ENCODE results near the gene OSBPL2. TPM values are rescaled to one million over a fixed set of nuclear protein-coding genes. Genes with fewer than 3 reads are reported as not detected.

The OSBPL2 gene
- total RNA-seq, 4 donors from 2014 or later: 48.4 to 65.1 (median 55.8) TPM

DNA sequence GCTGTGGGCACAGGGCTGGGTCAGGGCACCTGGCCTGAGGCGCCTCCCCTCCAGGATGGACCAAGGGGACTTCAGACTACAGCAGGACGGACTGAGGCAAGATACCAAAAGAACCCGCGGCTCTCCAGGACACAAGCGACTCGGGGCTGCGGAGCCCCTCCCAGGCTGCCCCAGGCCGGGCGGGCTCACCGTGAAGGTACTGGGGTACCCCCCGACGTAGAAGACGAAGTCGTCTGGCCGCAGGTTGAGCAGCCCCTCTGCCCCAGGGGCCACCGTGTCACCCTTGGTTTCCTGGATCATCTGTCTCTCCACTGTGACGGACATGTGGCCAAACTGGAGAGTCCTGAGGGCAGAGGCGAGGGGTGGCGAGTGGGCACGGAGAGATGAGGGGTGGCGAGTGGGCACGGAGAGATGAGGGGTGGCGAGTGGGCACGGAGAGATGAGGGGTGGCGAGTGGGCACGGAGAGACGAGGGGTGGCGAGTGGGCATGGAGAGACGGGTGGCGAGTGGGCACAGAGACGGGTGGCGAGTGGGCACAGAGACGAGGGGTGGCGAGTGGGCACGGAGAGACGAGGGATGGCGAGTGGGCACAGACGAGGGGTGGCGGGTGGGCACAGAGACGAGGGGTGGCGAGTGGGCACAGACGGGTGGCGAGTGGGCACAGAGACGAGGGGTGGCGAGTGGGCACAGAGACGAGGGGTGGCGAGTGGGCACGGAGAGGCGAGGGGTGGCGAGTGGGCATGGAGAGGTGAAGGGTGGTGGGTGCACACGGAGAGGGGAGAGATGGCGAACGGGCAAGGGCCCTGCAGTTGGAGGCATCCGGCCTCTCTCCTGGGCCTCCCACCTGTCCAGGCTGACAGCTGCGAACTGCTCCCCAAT lies 75.4 kb downstream of the OSBPL2 start:
- 90 to 94% methylated on average over 11 to 37 of the region's 55 CpGs for WGBS, 2 donors
- Histone ChIP-seq H3K27me3 (no peaks in the 10 kb centered on the region), H3K4me3 (no peak overlapping the region), H3K27ac (no peak overlapping the region), H3K9me3 (no peaks in the 10 kb centered on the region), H3K4me1 (peaks cover 11 to 56% (median 19%) of the 10 kb centered on the region in 3 donors), H3K36me3 (peaks cover 57 to 96% (median 64%) of the 10 kb centered on the region in 3 donors)
- TF ChIP-seq, protein P1, sequence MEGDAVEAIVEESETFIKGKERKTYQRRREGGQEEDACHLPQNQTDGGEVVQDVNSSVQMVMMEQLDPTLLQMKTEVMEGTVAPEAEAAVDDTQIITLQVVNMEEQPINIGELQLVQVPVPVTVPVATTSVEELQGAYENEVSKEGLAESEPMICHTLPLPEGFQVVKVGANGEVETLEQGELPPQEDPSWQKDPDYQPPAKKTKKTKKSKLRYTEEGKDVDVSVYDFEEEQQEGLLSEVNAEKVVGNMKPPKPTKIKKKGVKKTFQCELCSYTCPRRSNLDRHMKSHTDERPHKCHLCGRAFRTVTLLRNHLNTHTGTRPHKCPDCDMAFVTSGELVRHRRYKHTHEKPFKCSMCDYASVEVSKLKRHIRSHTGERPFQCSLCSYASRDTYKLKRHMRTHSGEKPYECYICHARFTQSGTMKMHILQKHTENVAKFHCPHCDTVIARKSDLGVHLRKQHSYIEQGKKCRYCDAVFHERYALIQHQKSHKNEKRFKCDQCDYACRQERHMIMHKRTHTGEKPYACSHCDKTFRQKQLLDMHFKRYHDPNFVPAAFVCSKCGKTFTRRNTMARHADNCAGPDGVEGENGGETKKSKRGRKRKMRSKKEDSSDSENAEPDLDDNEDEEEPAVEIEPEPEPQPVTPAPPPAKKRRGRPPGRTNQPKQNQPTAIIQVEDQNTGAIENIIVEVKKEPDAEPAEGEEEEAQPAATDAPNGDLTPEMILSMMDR (IDR thresholded peaks at IDR 0.05): no peak
- no peak for TF ChIP-seq POLR2A (IDR thresholded peaks at IDR 0.05)
- DNase-seq: no peak
- intact Hi-C loops (cut with DNase I): no loop called here

DNA sequence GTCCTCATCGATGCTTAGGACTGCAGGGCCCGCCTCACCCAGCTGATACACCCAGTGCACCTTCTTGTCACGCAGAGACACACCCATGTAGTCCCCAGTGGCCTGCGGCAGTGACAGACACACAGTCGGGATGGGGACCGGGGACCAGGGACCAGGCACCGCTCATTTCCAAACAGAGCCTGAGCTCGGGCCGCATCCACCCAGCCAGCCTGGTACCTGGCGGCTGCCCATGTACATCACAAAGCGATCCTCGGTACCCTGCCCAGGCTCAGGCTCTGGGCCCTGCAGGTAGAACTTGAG lies 76.0 kb downstream of the OSBPL2 start:
- H3K27me3 ChIP-seq: no peaks in the 10 kb centered on the region
- peaks cover 16 to 56% (median 19%) of the 10 kb centered on the region in 3 donors for H3K4me1 ChIP-seq
- WGBS, 2 donors: 87% methylated on average over 3 of the region's 12 CpGs; no CpG with 5 or more reads in 1 of the 2 donors
- H3K9me3 ChIP-seq: no peaks in the 10 kb centered on the region
- no peak overlapping the region for H3K27ac ChIP-seq
- peaks cover 56 to 96% (median 65%) of the 10 kb centered on the region in 3 donors for H3K36me3 ChIP-seq
- no peak for DNase-seq
- TF ChIP-seq, protein P1 (IDR thresholded peaks at IDR 0.05): no peak
- no peak for TF ChIP-seq POLR2A (IDR thresholded peaks at IDR 0.05)
- intact Hi-C loops (cut with DNase I): no loop called here
- H3K4me3 ChIP-seq: no peak overlapping the region

DNA sequence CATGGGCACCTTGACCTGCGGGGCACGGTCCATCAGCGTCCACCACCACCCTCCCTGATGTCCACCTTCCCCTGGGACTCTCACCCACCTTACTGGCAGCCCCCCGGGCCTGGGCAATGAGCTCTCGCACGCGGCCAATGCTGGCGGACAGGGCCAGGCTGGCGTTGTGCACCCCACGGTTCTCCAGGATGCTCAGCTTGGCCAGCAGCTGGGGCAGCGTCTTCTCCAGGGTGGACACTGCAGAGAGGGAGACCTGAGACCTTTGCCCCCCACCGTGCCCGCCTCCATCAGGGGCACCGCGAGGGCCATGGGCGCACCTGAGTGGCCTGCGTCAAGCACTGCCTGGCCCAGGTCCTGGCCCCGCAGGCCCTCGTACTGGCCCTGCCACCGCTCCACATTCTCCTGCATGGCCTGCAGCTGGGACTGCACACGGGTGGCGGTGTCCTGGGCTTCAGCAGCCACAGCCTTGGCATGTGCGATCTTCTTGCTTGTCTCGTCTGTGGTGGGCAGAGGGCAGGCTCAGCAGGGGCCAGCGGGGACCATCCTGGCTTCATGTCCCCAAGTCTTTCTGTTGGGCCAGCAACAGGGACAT lies 76.5 kb downstream of the OSBPL2 start:
- 93 to 96% methylated on average over 4 to 7 of the region's 25 CpGs for WGBS, 2 donors
- no peak for DNase-seq
- TF ChIP-seq, protein P1 (IDR thresholded peaks at IDR 0.05): no peak
- TF ChIP-seq POLR2A (IDR thresholded peaks at IDR 0.05): no peak

DNA sequence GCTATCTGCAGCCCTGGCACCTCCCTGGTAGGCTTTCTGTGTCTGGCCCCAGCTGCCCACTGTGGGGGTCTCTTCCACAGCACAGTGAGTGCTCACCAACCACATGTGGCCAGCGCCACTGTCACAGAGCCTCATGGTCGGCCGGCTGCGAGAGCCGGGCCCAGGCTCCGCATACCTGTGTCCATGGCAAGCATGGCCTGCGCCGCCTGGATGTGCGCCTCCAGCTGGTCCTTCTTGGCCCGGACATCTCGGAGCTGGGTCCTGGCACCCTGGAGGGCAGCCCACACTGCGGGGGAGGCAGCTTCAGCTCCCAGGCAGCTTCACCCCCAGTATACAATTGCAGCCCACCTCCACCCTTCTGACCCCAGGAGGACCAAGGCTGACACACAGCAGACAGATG lies 77.5 kb downstream of the OSBPL2 start:
- WGBS, 2 donors: no CpG with 5 or more reads among the region's 12 CpGs
- H3K4me1 ChIP-seq: peaks cover 17 to 59% (median 21%) of the 10 kb centered on the region in 3 donors
- no peaks in the 10 kb centered on the region for H3K27me3 ChIP-seq
- H3K36me3 ChIP-seq: peaks cover 47 to 94% (median 68%) of the 10 kb centered on the region in 3 donors
- TF ChIP-seq, protein P1 (IDR thresholded peaks at IDR 0.05): no peak
- no peak for TF ChIP-seq POLR2A (IDR thresholded peaks at IDR 0.05)
- peak overlapping the region in 1 of 4 donors; percentile 62 for H3K27ac ChIP-seq
- DNase-seq: no peak
- intact Hi-C loops (cut with DNase I): no loop called here
- no peak overlapping the region for H3K4me3 ChIP-seq
- H3K9me3 ChIP-seq: no peaks in the 10 kb centered on the region

More for the DNA sequence above, 76.5 kb downstream of the OSBPL2 start:
- intact Hi-C loops (cut with DNase I): no loop called here
- Histone ChIP-seq H3K27ac (no peak overlapping the region), H3K4me3 (no peak overlapping the region), H3K27me3 (no peaks in the 10 kb centered on the region), H3K9me3 (no peaks in the 10 kb centered on the region), H3K4me1 (peaks cover 21 to 59% (median 21%) of the 10 kb centered on the region in 3 donors), H3K36me3 (peaks cover 55 to 96% (median 69%) of the 10 kb centered on the region in 3 donors)

All from esophagus squamous epithelium (tissue), 5 donors.